Measurements from ENCODE around the gene WIPF2.

Gene WIPF2

DNA sequence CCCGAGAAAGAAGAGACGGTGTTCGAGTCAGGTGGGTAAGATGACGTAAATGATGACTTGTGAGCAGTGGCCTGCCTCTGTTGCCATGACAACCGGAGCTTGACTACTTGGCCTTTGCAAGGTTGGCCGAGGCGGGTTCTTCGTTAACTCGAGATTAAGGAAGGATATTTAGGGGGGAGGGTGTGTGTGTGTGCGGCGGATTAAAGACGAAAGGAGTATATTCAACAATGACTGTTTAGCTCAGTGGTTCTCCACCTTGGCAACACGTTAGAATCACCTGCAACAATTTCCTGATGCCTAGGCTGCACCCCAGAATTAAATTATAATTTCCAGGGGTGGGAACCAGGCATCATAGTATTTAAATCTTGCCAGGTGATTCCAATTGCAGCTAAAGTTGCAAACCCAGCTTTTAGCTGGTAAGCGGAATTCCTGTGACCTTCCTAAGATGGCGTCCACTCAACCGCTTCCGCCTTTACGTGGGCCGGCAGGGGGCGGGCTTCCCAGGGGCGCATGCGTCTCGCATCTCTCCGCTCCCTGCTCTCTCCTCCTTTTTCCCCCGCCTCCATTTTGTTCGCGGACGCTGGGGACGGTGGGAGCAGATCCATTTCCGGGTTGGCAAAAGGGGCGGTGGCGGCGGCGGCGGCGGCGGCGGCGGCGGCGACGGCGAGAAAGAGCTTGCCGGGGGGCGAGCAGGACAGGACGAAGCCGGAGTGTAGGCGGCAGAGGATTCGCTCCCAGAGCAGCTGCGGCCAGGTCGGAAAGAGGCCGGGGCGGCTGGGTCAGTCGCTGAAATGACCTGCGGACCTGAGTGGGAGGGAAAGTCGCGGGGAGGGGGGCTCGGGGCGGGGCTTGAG lies at the start of gene WIPF2 (continued):
- TF ChIP-seq, protein P1, sequence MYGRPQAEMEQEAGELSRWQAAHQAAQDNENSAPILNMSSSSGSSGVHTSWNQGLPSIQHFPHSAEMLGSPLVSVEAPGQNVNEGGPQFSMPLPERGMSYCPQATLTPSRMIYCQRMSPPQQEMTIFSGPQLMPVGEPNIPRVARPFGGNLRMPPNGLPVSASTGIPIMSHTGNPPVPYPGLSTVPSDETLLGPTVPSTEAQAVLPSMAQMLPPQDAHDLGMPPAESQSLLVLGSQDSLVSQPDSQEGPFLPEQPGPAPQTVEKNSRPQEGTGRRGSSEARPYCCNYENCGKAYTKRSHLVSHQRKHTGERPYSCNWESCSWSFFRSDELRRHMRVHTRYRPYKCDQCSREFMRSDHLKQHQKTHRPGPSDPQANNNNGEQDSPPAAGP (tag by site-specific recombination; IDR thresholded peaks at IDR 0.05) = no peak; the same call in 1 of the 2 replicates
- no peak for TF ChIP-seq ZNF555 (tag by site-specific recombination; conservative IDR thresholded peaks at IDR 0.05)
- TF ChIP-seq ZNF354C (tag by site-specific recombination; IDR thresholded peaks at IDR 0.05; ENCODE audit: borderline replicate concordance, low read depth) = no peak
- no peak for TF ChIP-seq ZNF37A (tag by site-specific recombination; IDR thresholded peaks at IDR 0.05)
- TF ChIP-seq ZNF433 (tag by site-specific recombination; IDR thresholded peaks at IDR 0.05; ENCODE audit: low read depth) = no peak
- TF ChIP-seq SP7 (tag by site-specific recombination; IDR thresholded peaks at IDR 0.05) = peak; percentile 21
- TF ChIP-seq IKZF3 (tag by site-specific recombination; IDR thresholded peaks at IDR 0.05) = peak; percentile 95
- TF ChIP-seq, protein P2, sequence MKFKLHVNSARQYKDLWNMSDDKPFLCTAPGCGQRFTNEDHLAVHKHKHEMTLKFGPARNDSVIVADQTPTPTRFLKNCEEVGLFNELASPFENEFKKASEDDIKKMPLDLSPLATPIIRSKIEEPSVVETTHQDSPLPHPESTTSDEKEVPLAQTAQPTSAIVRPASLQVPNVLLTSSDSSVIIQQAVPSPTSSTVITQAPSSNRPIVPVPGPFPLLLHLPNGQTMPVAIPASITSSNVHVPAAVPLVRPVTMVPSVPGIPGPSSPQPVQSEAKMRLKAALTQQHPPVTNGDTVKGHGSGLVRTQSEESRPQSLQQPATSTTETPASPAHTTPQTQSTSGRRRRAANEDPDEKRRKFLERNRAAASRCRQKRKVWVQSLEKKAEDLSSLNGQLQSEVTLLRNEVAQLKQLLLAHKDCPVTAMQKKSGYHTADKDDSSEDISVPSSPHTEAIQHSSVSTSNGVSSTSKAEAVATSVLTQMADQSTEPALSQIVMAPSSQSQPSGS (tag by site-specific recombination; IDR thresholded peaks at IDR 0.05; ENCODE audit: low read depth) = peak; percentile 88
- TF ChIP-seq ZNF266 (tag by site-specific recombination; IDR thresholded peaks at IDR 0.05; ENCODE audit: low read depth) = no peak
- no peak for TF ChIP-seq SETDB1 (IDR thresholded peaks at IDR 0.05; ENCODE audit: insufficient read length, low read length)
- TF ChIP-seq ZNF561 (tag by site-specific recombination; IDR thresholded peaks at IDR 0.05; ENCODE audit: borderline replicate concordance) = no peak
- peak; percentile 88 for TF ChIP-seq SP2 (tag by site-specific recombination; IDR thresholded peaks at IDR 0.05)
- TF ChIP-seq, protein P3, sequence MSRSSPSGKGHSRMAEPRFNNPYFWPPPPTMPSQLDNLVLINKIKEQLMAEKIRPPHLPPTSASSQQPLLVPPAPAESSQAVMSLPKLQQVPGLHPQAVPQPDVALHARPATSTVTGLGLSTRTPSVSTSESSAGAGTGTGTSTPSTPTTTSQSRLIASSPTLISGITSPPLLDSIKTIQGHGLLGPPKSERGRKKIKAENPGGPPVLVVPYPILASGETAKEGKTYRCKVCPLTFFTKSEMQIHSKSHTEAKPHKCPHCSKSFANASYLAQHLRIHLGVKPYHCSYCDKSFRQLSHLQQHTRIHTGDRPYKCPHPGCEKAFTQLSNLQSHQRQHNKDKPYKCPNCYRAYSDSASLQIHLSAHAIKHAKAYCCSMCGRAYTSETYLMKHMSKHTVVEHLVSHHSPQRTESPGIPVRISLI (tag by site-specific recombination; IDR thresholded peaks at IDR 0.05) = no peak
- TF ChIP-seq, protein P4, sequence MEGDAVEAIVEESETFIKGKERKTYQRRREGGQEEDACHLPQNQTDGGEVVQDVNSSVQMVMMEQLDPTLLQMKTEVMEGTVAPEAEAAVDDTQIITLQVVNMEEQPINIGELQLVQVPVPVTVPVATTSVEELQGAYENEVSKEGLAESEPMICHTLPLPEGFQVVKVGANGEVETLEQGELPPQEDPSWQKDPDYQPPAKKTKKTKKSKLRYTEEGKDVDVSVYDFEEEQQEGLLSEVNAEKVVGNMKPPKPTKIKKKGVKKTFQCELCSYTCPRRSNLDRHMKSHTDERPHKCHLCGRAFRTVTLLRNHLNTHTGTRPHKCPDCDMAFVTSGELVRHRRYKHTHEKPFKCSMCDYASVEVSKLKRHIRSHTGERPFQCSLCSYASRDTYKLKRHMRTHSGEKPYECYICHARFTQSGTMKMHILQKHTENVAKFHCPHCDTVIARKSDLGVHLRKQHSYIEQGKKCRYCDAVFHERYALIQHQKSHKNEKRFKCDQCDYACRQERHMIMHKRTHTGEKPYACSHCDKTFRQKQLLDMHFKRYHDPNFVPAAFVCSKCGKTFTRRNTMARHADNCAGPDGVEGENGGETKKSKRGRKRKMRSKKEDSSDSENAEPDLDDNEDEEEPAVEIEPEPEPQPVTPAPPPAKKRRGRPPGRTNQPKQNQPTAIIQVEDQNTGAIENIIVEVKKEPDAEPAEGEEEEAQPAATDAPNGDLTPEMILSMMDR (tag by site-specific recombination; IDR thresholded peaks at IDR 0.05) = peak; percentile 96
- peak; percentile 67 for TF ChIP-seq EGR2 (tag by site-specific recombination; IDR thresholded peaks at IDR 0.05; ENCODE audit: low read depth)
- peak; percentile 64 for TF ChIP-seq ZSCAN30 (tag by site-specific recombination; IDR thresholded peaks at IDR 0.05)
- no peak for TF ChIP-seq HOXA7 (CRISPR knock-in tag; IDR thresholded peaks at IDR 0.05; ENCODE audit: borderline replicate concordance)
- TF ChIP-seq, protein P5, sequence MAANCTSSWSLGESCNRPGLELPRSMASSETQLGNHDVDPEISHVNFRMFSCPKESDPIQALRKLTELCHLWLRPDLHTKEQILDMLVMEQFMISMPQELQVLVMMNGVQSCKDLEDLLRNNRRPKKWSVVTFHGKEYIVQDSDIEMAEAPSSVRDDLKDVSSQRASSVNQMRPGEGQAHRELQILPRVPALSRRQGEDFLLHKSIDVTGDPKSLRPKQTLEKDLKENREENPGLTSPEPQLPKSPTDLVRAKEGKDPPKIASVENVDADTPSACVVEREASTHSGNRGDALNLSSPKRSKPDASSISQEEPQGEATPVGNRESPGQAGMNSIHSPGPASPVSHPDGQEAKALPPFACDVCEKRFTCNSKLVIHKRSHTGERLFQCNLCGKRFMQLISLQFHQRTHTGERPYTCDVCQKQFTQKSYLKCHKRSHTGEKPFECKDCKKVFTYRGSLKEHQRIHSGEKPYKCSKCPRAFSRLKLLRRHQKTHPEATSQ (tag by site-specific recombination; IDR thresholded peaks at IDR 0.05) = no peak
- TF ChIP-seq ZEB2 (tag by site-specific recombination; IDR thresholded peaks at IDR 0.05) = 0 out of 2 replicates have a peak, but pooled peaks have one; percentile 42
- no peak for TF ChIP-seq ZNF311 (tag by site-specific recombination; IDR thresholded peaks at IDR 0.05; ENCODE audit: borderline replicate concordance)
- TF ChIP-seq, protein P6, sequence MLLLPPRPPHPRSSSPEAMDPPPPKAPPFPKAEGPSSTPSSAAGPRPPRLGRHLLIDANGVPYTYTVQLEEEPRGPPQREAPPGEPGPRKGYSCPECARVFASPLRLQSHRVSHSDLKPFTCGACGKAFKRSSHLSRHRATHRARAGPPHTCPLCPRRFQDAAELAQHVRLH (tag by site-specific recombination; IDR thresholded peaks at IDR 0.05) = no peak
- 0 out of 2 replicates have a peak, but pooled peaks have one; percentile 49 for TF ChIP-seq ZNF639 (tag by site-specific recombination; IDR thresholded peaks at IDR 0.05)
- TF ChIP-seq ZNF426 (tag by site-specific recombination; IDR thresholded peaks at IDR 0.05) = no peak
- TF ChIP-seq ZNF830 (tag by site-specific recombination; IDR thresholded peaks at IDR 0.05; ENCODE audit: low read depth) = no peak
- no peak for TF ChIP-seq ZNF510 (tag by site-specific recombination; IDR thresholded peaks at IDR 0.05; ENCODE audit: insufficient replicate concordance)
- TF ChIP-seq KLF16 (tag by site-specific recombination; IDR thresholded peaks at IDR 0.05) = peak; percentile 47
- no peak for TF ChIP-seq ZNF214 (tag by site-specific recombination; IDR thresholded peaks at IDR 0.05; ENCODE audit: borderline replicate concordance)
- TF ChIP-seq ZSCAN18 (tag by site-specific recombination; IDR thresholded peaks at IDR 0.05) = no peak
- no peak for TF ChIP-seq ZNF664 (tag by site-specific recombination; IDR thresholded peaks at IDR 0.05)
